ENCODE results near the gene ZXDC. TPM values are rescaled to one million over a fixed set of nuclear protein-coding genes. Genes with fewer than 3 reads are reported as not detected.

ZXDC gene
- total RNA-seq, 1 donor from 2014 or later = 38.4 TPM

DNA sequence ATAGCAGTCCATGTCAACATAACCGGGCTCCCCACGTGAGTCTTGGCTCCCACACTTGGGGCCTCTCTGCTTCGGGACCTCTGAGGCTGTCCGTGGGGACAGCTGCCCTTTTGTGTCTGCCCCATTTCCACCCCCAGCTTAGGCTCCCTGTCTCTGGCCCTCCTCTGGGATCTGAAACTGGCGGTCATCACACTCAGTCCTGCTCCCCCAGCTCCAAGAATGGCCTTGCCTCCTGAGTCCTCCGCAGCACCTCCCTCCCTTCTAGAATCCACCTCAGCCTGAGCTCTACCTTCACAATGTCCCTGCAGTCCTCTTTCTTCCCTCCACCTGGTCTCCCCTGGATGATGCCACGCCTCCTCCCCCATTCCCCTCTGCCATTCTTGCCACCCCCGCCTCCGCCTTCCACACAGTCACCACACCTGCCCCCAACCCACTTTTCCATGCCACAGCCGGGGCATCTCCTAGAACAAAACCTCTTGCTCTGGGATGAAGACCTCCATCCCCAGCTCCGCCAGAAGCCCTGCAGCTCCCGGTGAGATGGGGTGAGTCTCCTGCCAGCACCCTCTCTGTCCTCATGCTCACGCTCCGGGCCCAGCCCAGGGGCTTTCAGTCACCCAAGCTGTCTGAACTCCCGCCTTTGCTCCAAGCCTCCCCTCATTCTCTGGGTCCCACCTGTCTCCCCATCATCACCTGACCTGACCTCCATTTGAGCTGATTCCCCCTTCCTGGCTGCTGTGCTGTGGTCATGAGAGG is 7.0 kb upstream of the ZXDC start:
- no peaks in the 10 kb centered on the region for H3K36me3 ChIP-seq (ENCODE audit: control insufficient read depth, insufficient read depth, low read length)
- no peak overlapping the region for H3K4me3 ChIP-seq (ENCODE audit: low read depth, low read length)
- no peaks in the 10 kb centered on the region for H3K27me3 ChIP-seq (ENCODE audit: control insufficient read depth, insufficient read depth, low read length)
- TF ChIP-seq, protein P1, sequence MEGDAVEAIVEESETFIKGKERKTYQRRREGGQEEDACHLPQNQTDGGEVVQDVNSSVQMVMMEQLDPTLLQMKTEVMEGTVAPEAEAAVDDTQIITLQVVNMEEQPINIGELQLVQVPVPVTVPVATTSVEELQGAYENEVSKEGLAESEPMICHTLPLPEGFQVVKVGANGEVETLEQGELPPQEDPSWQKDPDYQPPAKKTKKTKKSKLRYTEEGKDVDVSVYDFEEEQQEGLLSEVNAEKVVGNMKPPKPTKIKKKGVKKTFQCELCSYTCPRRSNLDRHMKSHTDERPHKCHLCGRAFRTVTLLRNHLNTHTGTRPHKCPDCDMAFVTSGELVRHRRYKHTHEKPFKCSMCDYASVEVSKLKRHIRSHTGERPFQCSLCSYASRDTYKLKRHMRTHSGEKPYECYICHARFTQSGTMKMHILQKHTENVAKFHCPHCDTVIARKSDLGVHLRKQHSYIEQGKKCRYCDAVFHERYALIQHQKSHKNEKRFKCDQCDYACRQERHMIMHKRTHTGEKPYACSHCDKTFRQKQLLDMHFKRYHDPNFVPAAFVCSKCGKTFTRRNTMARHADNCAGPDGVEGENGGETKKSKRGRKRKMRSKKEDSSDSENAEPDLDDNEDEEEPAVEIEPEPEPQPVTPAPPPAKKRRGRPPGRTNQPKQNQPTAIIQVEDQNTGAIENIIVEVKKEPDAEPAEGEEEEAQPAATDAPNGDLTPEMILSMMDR (IDR thresholded peaks at IDR 0.05; ENCODE audit: insufficient read depth, low read length, poor library complexity, severe bottlenecking) = no peak
- no peak for DNase-seq (ENCODE audit: low read depth)

DNA sequence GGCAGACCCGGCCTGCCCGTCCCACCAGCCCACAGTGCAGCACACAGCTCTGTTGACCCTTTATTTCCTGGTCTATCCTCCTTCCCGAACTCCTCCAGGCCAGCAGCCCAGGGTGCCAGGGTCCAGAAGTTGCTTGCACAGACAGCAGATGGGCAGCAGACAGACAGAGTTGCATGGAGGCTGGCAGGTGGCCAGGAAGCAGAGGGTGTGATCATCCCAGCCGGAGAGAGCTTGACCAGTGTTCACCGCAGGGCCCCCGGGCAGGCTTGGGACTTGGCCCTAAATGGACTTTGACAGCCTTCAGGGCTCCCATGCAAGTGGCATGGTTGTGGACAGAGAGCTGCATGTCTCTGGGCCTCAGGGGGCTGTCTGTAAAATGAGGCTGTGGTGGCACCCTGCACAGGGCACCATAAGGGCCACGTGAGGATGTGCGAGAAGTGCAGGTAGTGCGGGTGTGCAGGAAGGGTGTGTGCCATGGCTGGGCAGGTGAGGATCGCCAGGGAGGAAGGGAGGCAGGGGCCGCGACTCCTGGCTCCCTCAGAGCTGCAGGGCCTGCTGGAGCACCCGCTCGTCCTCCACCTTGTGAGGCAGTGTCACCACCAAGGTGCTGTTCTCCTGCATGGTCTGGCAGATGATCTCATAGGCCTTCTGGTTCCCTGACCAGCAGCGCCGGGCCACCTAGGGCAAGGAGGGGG is 6.3 kb upstream of the ZXDC start:
- no peak overlapping the region for H3K4me3 ChIP-seq (ENCODE audit: low read depth, low read length)
- H3K27me3 ChIP-seq (ENCODE audit: control insufficient read depth, insufficient read depth, low read length) = no peaks in the 10 kb centered on the region
- TF ChIP-seq, protein P1 (IDR thresholded peaks at IDR 0.05; ENCODE audit: insufficient read depth, low read length, poor library complexity, severe bottlenecking) = no peak
- H3K36me3 ChIP-seq (ENCODE audit: control insufficient read depth, insufficient read depth, low read length) = no peaks in the 10 kb centered on the region
- no peak for DNase-seq (ENCODE audit: low read depth)

DNA sequence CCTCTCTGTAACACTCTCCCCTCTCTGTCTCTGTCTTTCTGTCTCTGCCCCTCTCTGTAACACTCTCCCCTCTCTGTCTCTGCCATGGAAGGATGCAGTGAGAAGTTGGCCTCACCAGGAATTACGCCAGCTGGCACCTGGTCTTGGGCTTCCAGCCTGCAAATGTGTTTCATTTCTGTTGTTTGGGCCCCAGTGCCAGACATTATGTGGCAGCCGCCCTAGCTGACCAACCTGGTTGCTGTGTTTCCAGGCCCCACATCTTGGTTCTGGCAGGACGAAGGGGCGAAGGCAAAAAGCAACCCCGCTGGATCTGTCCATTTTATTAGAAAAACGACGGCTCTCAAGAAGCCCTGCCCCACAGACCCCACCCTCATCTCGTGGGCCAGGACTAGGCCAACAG is 5.2 kb upstream of the ZXDC start:
- DNase-seq (ENCODE audit: low read depth) = no peak
- TF ChIP-seq, protein P1 (IDR thresholded peaks at IDR 0.05; ENCODE audit: insufficient read depth, low read length, poor library complexity, severe bottlenecking) = no peak
- no peaks in the 10 kb centered on the region for H3K36me3 ChIP-seq (ENCODE audit: control insufficient read depth, insufficient read depth, low read length)
- no peaks in the 10 kb centered on the region for H3K27me3 ChIP-seq (ENCODE audit: control insufficient read depth, insufficient read depth, low read length)
- H3K4me3 ChIP-seq (ENCODE audit: low read depth, low read length) = no peak overlapping the region

DNA sequence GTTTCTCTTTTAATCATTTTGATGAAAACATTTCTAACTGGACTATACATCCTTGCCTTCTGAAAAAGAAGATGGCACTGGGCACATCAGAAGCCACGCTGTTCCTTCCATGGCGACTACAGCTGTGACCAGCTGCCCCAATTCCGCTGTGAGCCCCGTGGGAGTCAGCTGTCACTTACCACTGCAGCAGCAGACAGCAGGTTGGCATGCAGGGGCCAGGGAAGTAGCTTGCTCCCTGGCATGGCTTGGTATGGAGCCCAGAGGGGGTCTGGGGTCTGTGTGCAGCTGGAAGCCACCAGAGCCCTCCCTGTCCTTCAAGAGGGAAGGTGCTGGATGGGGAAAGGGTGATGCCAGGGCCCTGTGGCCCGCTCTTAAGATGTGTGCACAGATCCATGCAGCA is 4.5 kb upstream of the ZXDC start:
- Histone ChIP-seq H3K4me3 (ENCODE audit: low read depth, low read length) (no peak overlapping the region), H3K27me3 (ENCODE audit: control insufficient read depth, insufficient read depth, low read length) (no peaks in the 10 kb centered on the region), H3K36me3 (ENCODE audit: control insufficient read depth, insufficient read depth, low read length) (no peaks in the 10 kb centered on the region)
- TF ChIP-seq, protein P1 (IDR thresholded peaks at IDR 0.05; ENCODE audit: insufficient read depth, low read length, poor library complexity, severe bottlenecking) = no peak
- DNase-seq (ENCODE audit: low read depth) = no peak

DNA sequence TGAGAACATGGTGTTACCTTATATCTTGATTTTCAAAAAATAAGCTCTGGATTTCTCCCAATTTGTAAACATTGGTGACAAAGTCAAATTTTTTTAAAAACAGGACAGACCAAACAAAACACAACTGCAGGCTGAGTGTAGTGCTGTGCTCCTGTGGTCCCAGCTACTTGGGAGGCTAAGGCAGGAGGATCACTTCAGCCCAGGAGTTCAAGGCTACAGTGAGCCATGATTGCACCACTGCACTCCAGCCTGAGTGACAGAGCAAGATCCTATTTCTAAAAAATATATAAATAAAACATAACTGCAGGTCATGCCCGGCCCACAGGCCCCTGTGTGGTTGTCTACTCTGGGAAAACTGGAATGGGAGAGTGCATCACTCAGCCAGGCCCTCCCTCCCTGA is 4.0 kb upstream of the ZXDC start:
- Histone ChIP-seq H3K4me3 (ENCODE audit: low read depth, low read length) (no peak overlapping the region), H3K27me3 (ENCODE audit: control insufficient read depth, insufficient read depth, low read length) (no peaks in the 10 kb centered on the region), H3K36me3 (ENCODE audit: control insufficient read depth, insufficient read depth, low read length) (no peaks in the 10 kb centered on the region)
- TF ChIP-seq, protein P1 (IDR thresholded peaks at IDR 0.05; ENCODE audit: insufficient read depth, low read length, poor library complexity, severe bottlenecking) = no peak
- no peak for DNase-seq (ENCODE audit: low read depth)
